HTR-8/SVneo (cell line): Measurements from ENCODE around the gene SOX1.

ENCODE experiments used
- DNase-seq: peaks from one replicate; pipeline ENCODE4 v3.0.0; 2011; ENCODE audit warnings: low spot score, mixed read lengths; ENCODE audit not compliant: insufficient read length
- FAIRE-seq: peaks from 2 replicates; lab custom pipeline; 2011; peaks lifted over from hg19 to GRCh38; lab: Jason Lieb, UNC

The SOX1 gene

GRCh38 chr13:112067116-112067741 lies at the start of gene SOX1:
Gene SOX1, plus strand, starts transcription at chr13:112067149. Its CDS starts 510 bp downstream, at chr13:112067659.
- FAIRE-seq (no peak), DNase-seq (no peak)

GRCh38 chr13:112024577-112024976 lies 42.4 kb upstream of the SOX1 start:
- DNase-seq (no peak), FAIRE-seq (no peak)

DNA sequence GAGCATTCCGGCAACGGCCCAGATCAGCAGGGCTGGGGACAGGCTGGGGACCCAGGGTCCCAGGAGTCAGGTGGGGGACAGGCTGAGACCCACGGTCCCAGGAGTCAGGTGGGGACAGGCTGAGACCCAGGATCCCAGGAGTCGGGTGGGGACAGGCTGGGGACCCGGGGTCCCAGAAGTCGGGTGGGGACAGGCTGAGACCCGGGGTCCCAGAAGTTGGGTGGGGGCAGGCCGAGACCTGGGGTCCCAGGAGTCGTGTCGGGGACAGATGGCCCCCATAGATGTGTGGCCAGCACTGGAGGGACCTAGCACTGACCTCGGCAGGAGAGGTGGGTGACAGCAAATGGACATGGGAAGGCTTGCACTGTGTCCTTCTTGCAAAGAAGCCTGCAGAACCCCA lies 39.7 kb upstream of the SOX1 start:
- no peak for FAIRE-seq
- DNase-seq, result no peak

GRCh38 chr13:112028481-112028880 lies 38.5 kb upstream of the SOX1 start:
- DNase-seq (no peak), FAIRE-seq (no peak)

- no peak for DNase-seq
- no peak for FAIRE-seq
Observed at GRCh38 chr13:112029143-112029542, 37.8 kb upstream of the SOX1 start.

- DNase-seq (no peak), FAIRE-seq (no peak)
Observed at GRCh38 chr13:112032186-112032993, 34.6 kb upstream of the SOX1 start.

DNA sequence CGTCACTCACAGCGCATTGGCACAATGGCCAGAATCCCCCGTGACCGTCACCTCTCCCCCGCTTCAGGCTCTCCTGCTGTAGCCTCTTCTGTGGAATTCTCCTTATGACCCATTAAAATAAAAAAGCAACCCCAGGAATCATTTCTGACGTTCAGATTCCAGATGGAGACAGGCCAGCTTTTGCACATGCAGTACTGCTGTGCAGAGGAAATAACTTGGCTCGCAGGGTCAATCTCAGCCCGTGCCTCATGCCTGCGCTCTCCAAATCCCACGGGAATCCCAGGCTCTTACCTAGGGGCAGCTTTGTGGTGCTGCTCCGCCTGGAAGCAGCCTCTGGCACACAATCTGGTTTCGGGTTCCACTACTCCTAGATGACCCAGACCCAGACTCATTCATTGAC lies 32.7 kb upstream of the SOX1 start:
- FAIRE-seq, result no peak
- no peak for DNase-seq

- no peak for DNase-seq
- FAIRE-seq, result no peak
Observed at GRCh38 chr13:112034846-112035245, 32.1 kb upstream of the SOX1 start.

DNA sequence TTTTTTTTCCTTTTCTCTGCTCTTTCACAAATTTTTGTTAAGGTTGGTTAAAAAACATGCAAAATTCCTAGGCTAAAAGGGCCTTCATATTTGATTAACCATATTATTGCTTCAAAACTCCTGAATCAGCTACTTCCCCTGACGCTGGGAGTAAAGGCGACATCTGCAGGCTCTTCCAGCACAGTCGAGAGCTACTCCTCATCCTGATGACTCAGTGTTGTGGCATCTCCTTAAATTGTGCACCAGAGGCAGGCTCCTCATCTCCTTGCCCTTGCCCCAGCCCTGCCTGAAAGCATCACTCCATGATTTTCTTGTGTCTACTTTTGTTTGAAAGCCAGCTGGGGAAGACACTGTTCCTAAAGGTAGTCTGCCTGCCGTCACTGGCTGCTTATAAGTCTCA lies 24.5 kb upstream of the SOX1 start:
- FAIRE-seq, result no peak
- DNase-seq, result no peak

GRCh38 chr13:112052213-112052612 lies 14.7 kb upstream of the SOX1 start:
- DNase-seq (no peak), FAIRE-seq (no peak)

DNA sequence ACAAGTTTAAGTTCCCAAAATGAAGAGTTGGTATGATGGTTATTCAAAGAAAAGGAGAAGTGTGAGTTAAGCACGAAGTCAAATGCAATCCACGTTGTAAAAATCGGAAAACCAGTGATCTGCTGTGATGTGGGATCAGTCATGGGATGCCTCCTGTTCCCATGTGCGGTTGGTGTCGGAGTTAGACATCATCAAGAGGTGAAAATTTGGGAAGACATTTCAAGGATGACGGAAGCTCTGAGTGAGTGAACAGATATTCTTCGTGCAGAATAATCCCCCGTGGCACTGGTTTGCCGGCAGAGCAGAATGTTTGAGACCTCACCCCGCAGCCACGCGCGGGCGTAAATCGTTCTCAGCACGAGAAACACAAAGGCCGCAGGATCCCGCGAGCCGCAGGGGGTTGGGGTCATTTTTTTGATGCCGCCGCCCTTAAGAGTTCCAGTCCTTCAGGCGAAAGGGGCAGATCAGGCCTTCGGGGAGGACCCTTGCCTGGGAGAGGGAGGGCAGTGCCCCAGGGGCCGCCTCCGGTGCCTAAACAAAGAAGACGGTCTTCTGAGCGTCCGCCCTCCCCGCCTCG lies 13.7 kb upstream of the SOX1 start:
- FAIRE-seq (no peak), DNase-seq (no peak)

DNA sequence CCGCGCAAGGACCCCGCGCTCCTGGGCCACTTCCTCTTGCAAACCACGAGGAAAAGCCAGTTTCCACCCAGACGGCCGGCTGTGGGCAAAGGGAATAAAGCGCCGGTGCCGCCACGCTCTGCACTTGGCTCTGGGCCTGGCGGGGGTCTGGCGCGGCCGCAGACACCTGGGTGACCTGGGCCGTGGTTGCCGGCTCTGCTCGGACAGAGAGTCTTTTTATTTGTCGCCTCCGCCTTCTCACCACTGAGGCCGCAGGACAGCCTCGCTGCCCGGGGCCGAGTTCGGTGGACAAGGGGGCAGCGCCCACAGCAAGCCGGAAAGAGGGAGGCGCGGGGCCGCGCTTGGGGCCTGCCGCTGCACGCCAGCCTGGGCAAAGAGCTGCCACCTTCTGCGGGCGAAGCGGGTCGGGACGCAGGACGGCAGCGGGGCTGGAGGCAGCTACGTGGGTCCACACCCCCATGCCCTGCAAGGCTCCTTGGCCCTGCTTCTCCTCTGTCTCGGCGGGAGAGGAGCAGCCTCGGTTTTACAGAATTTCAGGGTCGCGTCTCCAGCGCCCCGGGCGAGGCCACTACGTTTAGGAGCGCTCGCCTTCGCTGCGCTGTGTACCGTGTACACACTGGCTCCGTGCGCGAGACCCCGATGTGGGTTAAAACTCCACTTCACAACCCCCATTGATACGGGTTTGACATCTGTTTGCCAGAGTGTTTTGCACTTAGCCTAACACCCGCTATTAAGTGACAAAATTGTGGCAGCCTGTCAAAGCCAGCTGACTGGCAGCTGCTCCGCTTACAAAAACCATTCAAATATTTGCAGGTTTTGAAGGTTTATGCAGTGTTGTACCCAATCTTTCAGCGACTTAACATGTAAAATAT lies 13.0 kb upstream of the SOX1 start:
- FAIRE-seq (no peak), DNase-seq (no peak)

GRCh38 chr13:112054616-112055015 lies 12.3 kb upstream of the SOX1 start:
- no peak for DNase-seq
- no peak for FAIRE-seq

- DNase-seq, result no peak
- no peak for FAIRE-seq
Observed at GRCh38 chr13:112055036-112055914, 11.7 kb upstream of the SOX1 start.

DNA sequence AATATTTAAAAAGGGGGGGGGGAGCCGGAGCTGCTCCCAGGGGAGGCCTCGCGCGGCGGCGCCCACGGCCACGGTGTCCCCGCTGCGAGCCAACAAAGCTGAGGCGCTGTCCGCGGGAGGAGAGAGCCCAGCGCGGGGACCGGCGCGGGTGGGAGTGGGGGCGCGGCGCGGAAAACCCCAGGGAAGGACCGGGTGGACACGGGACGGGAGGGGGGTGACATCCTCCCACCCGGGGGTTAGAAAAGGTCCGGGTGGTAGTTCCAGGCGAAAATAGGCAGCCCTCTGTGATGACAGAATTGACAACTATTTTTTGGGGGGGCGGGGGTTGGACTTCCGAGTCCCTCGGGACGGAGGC lies 11.1 kb upstream of the SOX1 start:
- FAIRE-seq (no peak), DNase-seq (no peak)

GRCh38 chr13:112056284-112056727 lies 10.6 kb upstream of the SOX1 start:
- FAIRE-seq (no peak), DNase-seq (no peak)

- FAIRE-seq (no peak), DNase-seq (no peak)
Observed at GRCh38 chr13:112056739-112057438, 10.1 kb upstream of the SOX1 start.

- no peak for FAIRE-seq
- no peak for DNase-seq
Observed at GRCh38 chr13:112057439-112057735, 9.6 kb upstream of the SOX1 start.
